HG03097 (cell line): ENCODE data around the gene SCAF1.
"Not testable (repeated sequence)": the region's sequence is repeated elsewhere in the genome, so short reads cannot be mapped to it uniquely, and the experiment has no call there.

ENCODE experiments used
- ATAC-seq: cut with Tn5 transposase; IDR thresholded peaks from one replicate; pipeline ENCODE4 v1.9.1; 2021; ENCODE audit not compliant: unreplicated experiment, low FRiP score

SCAF1 gene

DNA sequence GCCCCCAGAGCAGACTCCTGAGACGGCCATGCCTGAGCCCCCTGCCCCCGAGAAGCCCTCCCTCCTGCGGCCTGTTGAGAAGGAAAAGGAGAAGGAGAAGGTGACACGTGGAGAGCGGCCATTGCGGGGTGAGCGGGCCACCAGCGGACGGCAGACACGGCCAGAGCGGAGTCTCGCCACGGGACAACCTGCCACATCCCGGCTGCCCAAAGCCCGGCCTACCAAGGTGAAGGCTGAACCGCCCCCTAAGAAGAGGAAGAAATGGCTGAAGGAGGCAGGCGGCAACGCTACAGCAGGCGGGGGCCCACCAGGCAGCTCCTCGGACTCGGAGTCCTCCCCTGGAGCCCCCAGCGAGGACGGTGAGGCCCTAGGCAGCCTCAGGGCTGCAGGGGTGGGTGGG lies 26.1 kb upstream of the SCAF1 start:
- ATAC-seq, result no peak

DNA sequence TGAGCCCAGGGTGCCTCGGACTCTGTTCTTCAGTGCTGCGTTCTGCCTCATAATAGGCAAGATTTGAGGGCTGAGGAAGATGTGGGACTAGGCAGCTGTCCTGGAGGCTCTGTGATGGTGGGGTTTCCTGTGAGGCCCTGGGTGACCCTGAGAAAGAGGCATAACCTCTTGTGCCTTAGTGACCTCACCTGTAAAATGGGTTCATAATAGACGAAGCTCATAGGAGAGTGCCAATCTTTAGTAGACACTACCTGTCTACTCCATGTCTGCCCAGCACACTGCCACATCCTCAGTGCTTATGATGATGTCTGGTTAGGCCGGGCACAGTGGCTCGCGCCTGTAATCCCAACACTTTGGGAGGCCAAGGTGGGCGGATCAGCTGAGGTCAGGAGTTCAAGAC lies 25.5 kb upstream of the SCAF1 start:
- no peak for ATAC-seq

DNA sequence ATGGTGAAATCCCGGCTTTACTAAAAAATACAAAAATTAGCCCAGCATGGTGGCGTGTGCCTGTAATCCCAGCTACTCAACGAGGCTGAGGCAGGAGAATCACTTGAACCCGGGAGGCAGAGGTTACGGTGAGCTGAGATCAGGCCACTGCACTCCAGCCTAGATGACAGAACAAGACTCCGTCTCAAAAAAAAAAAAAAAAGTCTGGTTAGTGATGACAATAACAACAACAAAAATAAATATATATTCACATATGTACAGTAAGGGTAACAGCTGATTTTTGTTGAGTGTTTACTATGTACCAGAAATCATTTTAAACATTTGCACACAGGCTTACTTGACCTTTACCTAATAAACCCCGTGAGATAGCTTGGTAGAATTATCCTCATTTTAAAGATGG lies 25.1 kb upstream of the SCAF1 start:
- no peak for ATAC-seq

DNA sequence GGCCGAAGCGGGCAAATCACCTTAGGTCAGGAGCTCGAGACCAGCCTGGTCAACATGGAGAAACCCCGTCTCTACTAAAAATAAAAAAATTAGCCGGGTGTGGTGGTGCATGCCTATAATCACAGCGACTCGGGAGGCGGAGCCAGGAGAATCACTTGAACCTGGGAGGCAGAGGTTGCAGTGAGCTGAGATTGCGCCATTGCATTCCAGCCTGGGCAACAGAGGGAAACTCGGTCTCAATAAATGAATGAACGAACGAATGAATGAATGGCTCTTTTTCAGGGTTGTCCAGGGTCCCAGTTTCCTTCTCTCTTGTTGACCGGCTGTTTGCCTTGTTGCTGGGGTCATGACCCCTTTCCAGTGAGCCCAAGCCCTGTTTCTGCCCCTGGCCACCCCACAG lies 24.1 kb upstream of the SCAF1 start:
- not testable (repeated sequence) for ATAC-seq

DNA sequence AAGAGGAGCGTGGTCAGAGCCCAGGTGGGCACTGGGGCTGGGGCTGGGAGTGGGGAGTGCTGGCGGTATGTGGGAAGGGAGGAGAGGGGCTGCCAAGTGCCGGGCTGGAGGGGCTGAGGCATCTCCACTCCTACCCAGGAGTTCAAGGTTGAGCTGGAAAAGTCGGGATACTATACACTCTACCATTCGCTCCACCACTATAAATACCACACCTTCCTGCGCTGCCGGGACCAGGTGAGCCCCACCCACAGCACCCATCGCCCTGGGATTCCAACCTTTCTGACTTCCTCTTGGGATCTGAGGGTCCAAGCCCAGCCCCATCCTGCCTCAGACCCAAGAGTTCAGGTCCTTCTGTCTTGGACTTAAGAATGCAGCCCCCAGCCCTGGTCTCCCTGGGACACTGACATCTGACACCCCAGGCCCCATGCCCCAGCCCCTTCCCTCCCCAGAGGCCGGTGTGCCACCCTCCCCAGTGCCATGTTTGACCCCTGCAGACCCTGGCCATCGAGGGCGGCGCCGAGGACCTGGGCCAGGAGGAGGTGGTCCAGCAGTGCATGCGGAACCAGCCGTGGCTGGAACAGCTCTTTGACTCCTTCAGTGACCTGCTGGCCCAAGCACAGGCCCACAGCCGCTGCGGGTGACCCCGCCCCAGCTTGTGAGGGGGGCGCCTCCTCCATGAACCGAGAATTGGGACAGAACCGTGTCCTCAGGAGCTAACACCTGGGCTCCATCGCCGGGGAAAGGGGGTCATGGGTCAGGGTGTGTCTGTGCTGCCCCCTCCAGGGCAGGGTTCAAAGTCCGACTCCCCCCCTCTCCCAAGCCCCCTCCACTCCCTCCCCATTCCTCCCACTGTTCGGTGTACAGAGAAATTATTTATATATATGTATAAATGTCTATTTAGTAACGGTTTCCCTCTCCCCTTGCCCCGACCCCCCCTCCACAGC lies 16.8 kb upstream of the SCAF1 start:
- ATAC-seq, result no peak

DNA sequence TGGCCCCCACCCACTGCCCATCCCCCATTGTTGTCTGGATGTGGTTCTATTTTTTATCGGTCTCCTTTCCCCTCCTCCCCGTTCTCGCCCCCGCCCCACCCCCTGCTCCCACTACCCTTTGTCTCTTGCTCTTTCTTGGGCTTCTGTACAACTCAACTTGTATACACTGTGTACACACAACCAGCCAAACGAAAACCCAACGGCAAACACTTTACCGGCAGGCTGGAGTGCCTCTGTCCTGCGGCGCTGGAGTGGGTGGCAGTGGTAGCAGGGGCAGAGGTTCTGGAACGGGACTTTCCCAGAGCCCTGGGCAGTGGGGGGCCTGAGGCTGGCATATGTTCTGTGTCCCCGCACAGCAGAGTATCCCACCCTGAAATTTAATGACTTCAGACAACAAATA lies 15.8 kb upstream of the SCAF1 start:
- ATAC-seq, result no peak

DNA sequence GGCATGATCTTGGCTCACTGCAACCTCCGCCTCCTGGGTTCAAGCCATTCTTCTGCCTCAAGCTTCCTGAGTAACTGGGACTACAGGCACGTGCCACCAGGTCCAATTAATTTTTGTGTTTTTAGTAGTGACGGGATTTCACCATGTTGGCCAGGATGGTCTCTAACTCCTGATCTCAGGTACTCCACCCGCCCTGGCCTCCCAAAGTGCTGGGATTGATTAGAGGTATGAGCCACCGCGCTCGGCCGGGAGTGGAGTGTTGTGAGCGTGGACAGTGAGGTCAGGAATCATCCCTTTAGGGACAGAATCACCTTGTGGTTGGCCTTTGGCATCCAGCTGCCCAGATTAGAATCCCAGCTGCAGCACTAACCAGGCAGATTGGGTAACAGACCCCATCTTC lies 12.3 kb upstream of the SCAF1 start:
- no peak for ATAC-seq

DNA sequence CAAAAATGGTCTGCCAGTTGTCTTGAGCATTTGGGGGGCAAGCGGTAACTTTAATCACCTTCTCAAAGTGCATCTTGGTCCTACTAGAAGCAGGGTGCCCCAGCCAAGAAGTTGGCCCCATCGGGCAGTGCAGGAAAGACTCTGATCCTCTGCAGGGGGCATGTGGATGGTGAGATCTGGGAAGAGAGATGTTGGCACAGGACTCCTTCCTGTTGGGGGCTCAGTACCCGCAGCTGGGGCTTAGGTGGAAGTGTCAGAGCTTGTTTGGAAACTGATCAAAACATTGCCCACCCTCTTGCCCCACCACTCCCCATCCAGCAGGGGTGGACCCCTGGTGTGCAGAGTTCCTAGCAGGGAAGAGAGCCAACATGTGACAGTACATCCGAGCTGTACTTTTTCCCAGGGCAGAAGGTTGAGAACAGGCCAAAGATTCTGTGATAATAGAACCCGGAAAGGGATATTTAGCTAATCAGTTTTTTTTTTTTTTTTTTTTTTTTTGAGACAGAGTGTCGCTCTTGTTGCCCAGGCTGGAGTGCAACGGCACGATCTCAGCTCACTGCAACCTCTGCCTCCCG lies 10.9 kb upstream of the SCAF1 start:
- no peak for ATAC-seq

DNA sequence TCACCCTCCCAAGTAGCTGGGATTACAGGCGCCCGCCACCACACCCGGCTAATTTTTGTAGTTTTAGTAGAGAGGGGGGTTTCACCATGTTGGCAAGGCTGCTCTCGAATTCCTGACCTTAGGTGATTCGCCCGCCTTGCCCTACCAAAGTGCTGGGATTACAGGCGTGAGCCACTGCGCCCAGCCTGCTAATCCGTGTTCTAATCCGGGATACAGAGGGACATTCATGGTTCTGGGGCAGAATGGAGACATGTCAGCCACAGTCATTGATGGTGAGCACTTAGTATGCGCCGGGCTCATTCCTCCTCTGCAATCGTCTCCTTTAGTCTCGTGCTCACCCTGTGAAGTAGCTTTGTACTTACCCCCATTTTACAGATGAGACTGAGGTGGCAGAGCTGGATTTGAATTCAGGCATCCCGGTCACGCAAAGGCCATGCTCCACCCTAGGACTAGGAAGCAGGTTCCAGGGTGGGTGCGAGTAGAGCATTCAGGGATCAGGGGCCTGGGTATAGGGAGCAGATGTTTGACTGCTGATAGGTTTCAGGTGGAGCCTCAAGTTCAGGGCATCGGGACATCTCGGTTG lies 10.3 kb upstream of the SCAF1 start:
- ATAC-seq, result no peak

DNA sequence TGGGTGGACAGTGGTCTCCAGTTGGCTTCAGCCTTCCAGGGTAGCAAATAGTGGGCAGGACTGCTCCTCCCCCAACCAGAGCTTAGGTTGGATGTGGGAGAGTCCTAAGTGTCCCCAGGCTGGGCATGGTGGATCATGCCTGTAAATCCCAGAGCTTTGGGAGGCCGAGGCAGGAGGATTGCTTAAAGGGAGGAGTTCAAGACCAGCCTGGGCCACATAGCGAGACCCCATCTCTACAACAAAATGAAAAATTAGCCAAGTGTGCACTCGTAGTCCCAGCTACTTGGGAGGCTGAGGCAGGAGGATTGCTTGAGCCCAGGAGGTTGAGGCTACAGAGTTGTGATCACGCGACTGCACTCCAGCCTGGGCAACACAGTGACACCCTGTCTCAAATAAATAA lies 9.4 kb upstream of the SCAF1 start:
- ATAC-seq, result no peak

DNA sequence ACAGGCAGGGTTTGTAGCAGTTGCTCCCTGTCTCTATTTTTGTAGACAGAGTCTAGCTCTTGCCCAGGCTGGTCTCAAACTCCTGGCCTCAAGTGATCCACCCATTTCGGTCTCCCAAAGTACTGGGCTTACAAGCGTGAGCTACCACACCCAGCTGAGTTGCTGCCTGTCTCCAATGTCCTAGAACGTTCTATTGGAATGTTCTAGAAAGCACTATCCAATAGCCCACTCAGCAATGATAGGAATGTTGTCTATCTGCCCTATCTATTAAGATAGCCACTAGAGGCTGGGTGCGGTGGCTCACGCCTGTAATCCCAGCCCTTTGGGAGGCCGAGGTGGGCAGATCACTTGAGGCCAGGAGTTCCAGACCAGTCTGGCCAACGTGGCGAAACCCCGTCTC lies 8.7 kb upstream of the SCAF1 start:
- not testable (repeated sequence) for ATAC-seq

DNA sequence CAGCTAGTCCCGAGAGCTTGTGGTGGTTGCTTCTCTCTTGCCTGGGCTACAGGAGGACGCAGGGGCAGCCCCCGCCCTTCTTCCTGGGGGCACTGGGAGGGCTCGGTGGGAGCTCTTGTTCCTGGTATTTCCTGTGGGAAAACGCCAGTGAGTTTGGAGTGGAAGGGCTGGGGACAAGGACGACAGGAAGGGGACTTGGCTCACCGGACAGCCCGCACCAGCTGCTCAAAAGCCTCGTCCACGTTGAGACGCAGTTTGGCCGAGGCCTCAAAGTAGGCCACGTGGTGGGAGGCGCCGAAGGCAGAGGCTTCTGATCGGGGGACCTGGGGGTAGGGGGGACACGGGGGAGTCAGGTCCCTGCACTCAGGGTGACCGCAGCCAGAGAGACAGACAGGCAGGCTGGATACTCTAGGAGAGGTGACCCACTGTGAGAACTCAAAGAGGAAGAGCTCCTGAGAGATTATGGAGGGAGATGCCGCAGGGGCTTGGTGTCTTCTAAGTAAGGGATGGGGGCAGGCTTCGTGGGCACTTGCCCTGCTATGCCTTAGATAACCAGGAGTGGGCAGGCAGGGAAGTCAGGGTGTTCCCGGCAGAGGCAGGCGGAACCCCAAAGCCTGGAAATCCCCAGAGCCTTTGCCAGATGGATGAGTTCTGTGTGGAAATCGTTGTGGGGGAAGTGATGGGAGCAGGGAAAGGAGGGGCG lies 6.3 kb upstream of the SCAF1 start:
- ATAC-seq, result no peak

DNA sequence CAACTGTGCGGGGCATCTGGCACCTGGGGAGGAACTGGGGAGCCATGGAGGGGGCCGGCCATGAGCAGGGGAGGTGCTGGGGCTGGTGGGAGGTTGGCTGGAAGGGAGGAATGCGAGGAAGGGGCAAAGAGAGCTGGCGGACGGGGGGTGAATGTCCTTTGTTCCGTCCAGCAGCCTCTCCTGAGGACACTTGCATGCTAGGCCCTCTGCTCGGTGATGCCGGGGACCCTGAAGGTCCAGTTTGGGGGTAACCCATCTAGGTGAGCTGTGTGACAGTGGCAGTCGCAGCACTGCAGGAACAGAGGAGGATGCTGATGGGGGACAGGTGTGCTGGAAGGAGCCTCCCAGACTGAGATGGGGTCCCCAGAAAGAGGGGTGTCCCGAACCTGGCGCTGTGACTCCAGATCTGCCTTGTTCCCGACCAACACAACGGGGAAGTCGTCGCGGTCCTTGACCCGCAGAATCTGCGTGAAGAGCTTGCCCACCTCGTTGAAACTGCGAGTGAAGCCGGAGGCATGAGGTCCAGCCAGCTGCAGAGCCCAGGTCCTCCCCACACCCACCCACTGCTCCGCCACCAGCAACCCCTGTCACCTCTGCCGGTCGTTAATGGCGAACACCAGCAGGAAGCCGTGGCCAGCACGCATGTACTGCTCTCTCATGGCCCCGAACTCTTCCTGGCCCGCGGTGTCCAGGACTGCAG lies 5.6 kb upstream of the SCAF1 start:
- no peak for ATAC-seq

DNA sequence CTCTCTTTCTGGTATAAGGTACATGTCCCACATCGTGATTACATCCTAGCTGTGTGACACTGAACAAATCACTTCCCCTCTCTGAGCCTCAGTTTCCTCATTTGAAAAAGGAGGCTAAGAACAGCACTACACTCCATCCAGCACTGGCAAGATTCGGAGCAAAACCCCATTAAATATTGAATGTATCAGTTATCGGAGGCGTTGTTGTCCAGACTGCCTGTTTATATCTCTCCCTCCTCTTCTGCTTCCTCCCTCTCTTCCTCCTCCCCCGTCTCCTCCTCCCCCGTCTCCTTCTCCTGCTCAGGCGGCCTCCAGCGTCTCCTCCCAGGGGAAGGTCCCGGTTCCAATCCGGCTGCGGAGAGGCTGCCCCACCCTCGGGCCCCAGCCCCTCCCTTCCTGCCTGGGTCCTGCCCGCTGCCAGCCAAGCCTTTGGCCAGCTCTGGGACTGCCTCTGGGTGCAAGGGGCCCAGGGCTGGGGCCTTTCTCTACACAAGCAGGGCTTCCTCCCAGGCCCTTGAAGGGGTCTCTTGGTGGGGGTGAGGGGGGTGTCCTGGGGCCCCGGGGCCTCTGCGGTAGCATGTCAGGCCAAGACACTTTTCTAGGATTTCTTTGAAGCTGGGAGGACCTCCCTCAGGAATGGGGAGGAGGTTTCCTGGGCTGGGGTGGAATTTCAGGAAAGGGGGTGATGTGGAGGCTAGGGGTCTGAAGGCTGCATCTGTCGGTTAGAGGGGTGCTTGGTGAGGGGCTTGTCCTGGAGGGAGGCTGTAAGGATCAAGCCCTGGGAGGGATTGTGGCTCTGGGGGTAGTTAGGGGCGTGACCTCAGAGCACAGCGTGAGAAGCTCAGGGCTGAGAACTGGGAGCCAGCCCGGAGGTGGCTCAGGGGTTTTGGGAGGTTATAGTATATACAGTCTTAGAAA lies 3.9 kb upstream of the SCAF1 start:
- no peak for ATAC-seq

DNA sequence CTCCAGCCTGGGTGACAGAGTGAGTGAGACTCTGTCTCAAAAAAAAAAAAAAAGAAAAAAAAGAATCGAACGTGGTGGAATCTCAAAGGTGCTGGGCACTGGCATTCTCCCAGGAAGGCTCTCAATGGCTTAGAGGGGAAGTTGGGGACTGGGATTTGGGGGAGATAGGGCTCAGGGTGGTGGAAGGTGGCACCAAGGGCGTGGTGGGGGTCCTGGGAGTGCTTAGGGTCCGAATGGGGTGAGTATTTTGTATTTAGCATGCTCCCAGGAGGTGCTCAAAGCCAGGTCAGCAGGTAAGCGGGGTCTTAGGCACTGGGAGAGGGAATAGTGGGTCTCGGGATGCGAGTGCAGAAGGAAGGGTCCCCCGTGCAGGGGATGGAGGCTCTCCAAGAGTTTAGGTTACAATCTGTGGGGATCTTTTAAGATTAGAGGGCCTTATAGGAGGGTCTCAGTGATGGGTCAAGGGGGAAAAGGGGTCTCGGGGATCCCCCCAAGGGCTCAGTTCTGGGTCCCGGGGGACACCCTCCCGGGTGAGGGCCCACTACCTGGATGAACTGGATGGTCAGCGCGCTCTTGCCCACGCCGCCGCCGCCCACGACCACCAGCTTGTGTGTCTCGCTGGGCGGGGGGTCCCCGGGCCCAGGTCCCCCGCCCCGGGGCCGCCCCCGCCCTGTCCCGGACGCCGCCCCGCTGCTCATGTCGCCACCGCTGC lies 2.5 kb upstream of the SCAF1 start:
- ATAC-seq, result no peak

DNA sequence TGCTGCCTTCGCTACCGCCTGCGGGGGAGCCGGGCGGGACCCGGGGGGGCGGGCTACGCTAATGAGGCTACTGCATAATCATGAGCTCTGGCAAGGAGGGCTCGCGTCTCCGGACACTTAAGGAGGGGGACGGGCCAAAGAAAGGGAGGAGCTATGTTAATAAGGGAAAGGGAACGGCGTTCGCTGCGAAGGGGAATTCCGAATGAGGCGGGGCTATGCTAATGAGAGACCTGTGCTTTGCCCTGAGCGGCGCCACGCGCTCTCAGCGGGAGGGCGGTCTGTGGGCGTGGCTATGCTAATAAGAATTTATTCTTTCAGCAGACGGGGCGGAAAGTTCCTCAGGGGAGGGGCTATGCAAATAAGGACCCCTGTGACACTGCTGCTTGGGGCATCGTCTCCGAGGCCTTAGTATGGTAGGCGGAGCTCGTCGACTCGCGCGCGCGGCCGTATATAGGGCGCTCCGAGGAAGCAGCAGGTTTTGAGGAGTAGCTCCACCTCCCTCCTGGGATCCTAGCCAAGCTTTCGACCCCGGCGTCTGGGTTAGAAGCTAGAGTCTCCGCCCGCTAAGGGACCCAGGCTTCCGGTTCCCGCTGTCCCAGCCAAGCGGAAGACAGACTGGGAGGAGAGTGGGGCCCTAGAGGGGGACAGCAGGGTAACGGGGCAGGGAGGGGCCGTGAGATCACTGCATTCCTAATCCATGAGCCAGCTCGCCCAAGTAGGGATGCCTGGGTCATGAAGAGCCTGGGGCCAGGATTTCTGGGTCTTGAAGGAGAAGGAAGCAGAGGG lies 1.7 kb upstream of the SCAF1 start, which contains the start of gene RRAS:
TSS of gene RRAS (minus strand) at position 31 of the 786 bp plus-strand sequence. CDS start 45 bp downstream, outside the sequence.
- peak; percentile 54 for ATAC-seq

DNA sequence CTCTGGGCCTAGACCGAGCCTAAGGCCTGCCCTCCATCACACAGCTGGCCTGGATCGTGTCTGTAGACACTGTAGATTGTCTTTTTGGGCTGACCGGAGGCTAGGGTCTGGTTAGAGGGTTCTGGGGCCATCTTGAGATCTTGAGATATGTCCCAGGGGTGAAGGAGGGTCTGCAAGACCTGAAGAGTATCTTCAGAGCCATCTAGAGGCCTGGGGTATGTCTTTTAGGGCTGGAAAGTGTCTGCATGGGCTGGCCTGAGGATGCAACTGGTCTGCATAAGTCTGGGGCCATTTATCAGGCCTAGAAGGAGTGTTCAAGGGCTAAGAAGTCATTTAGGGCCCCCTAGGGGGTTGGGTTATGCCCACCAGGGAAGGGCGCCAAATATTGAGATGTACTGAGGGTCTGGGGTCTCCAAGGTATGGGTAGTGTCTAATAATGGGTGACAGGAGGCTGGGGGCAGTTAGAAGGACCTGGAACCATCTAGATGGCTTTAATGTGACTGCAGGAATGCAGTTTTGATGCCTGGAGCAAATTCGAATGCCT lies 555 bp downstream of the SCAF1 start:
- ATAC-seq, result no peak

DNA sequence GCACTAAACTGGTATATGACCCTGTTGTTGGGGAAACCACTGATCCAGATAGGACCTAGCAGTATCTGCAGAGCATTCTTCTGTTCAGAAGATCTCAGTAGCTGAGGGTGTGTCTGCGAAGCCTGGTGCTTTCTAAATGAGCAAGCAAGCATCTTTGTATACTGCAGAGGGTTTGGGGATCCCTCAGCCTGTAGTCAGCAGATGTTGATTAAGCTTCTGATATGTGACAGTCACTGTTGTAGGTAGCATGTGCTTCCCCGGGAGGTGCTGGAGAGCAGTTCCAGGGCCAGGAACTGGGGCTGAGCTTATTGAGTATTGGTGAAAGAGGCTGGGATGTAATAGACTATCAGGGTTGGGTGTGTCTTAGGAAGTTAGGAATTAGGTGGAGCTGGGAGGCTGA lies 1.5 kb downstream of the SCAF1 start:
- no peak for ATAC-seq
